Mesothelial cell of epicardium (in vitro differentiated cells): ENCODE data around the gene AUTS2. TPM values are rescaled to one million over a fixed set of nuclear protein-coding genes. Genes with fewer than 3 reads are reported as not detected.

Experiments used
- DNase-seq, 2 experiments: peaks; one replicate each; pipeline ENCODE4 v3.0.0; 2021; ENCODE audit warnings: low spot score in 2 of 2; ENCODE audit not compliant: unreplicated experiment in 2 of 2
- H3K27ac Mint-ChIP-seq: 2 replicates; pipeline ENCODE4 v1.8.0; 2021; ENCODE audit warnings: mixed read lengths
- H3K27me3 Mint-ChIP-seq: 2 replicates; pipeline ENCODE4 v1.8.0; 2021; ENCODE audit warnings: low read depth, mixed read lengths
- H3K36me3 Mint-ChIP-seq: 2 replicates; pipeline ENCODE4 v1.8.0; 2021; ENCODE audit warnings: mixed read lengths
- H3K4me1 Mint-ChIP-seq: 2 replicates; pipeline ENCODE4 v1.8.0; 2021; ENCODE audit warnings: mixed read lengths
- H3K4me3 Mint-ChIP-seq: 2 replicates; pipeline ENCODE4 v1.8.0; 2021; ENCODE audit warnings: mild to moderate bottlenecking, moderate library complexity, mixed read lengths
- H3K9me3 Mint-ChIP-seq: 2 replicates; pipeline ENCODE4 v1.8.0; 2021; ENCODE audit warnings: mixed read lengths
- CTCF ChIP-seq: fragments of 200-600 bp; sonication (generic); IDR thresholded peaks from one replicate; pipeline ENCODE4 v1.5.0; 2021; ENCODE audit warnings: antibody characterized with exemption; ENCODE audit not compliant: unreplicated experiment
- total RNA-seq: library from RNA; stranded (reverse); gene quantifications from 3 replicates; pipeline ENCODE4 v1.2.1, GENCODE V29; 2021

The AUTS2 gene
- total RNA-seq, 1 donor from 2014 or later = 135 TPM

- H3K27me3 Mint-ChIP-seq = no peaks in the 10 kb centered on the region
- peaks cover 36% of the 10 kb centered on the region for H3K4me1 Mint-ChIP-seq
- TF ChIP-seq CTCF = no peak
- H3K27ac Mint-ChIP-seq = no peak overlapping the region
- no peaks in the 10 kb centered on the region for H3K9me3 Mint-ChIP-seq
- no peak overlapping the region for H3K4me3 Mint-ChIP-seq
- DNase-seq = no peak
- H3K36me3 Mint-ChIP-seq = no peaks in the 10 kb centered on the region
Measured at GRCh38 chr7:69612981-69613380, 14.7 kb downstream of the AUTS2 start.

GRCh38 chr7:69613846-69614245 lies 15.6 kb downstream of the AUTS2 start:
- H3K9me3 Mint-ChIP-seq = no peaks in the 10 kb centered on the region
- H3K27ac Mint-ChIP-seq = no peak overlapping the region
- TF ChIP-seq CTCF = no peak
- H3K4me3 Mint-ChIP-seq = no peak overlapping the region
- no peak for DNase-seq
- H3K4me1 Mint-ChIP-seq = peaks cover 30% of the 10 kb centered on the region
- no peaks in the 10 kb centered on the region for H3K27me3 Mint-ChIP-seq
- no peaks in the 10 kb centered on the region for H3K36me3 Mint-ChIP-seq

- TF ChIP-seq CTCF = no peak
- DNase-seq = no peak
- Mint-ChIP-seq H3K4me1 (peaks cover 30% of the 10 kb centered on the region), H3K4me3 (no peak overlapping the region), H3K9me3 (no peaks in the 10 kb centered on the region), H3K27ac (no peak overlapping the region), H3K36me3 (no peaks in the 10 kb centered on the region), H3K27me3 (no peaks in the 10 kb centered on the region)
Measured at GRCh38 chr7:69615685-69616084, 17.4 kb downstream of the AUTS2 start.

GRCh38 chr7:69617364-69617763 lies 19.1 kb downstream of the AUTS2 start:
- Mint-ChIP-seq H3K36me3 (no peaks in the 10 kb centered on the region), H3K4me3 (no peak overlapping the region), H3K9me3 (no peaks in the 10 kb centered on the region), H3K27me3 (no peaks in the 10 kb centered on the region), H3K27ac (no peak overlapping the region), H3K4me1 (peaks cover 37% of the 10 kb centered on the region)
- TF ChIP-seq CTCF = no peak
- no peak for DNase-seq

- Mint-ChIP-seq H3K27me3 (no peaks in the 10 kb centered on the region), H3K36me3 (no peaks in the 10 kb centered on the region), H3K27ac (no peak overlapping the region), H3K4me3 (no peak overlapping the region), H3K9me3 (no peaks in the 10 kb centered on the region), H3K4me1 (peaks cover 33% of the 10 kb centered on the region)
- TF ChIP-seq CTCF = no peak
- DNase-seq = no peak
Measured at GRCh38 chr7:69619054-69619453, 20.8 kb downstream of the AUTS2 start.

- H3K4me1 Mint-ChIP-seq = peaks cover 35% of the 10 kb centered on the region
Measured at GRCh38 chr7:69619635-69620034, 21.4 kb downstream of the AUTS2 start.

More at GRCh38 chr7:69619635-69620034, 21.4 kb downstream of the AUTS2 start:
- Mint-ChIP-seq H3K4me3 (no peak overlapping the region), H3K9me3 (no peaks in the 10 kb centered on the region), H3K27ac (no peak overlapping the region), H3K36me3 (no peaks in the 10 kb centered on the region), H3K27me3 (no peaks in the 10 kb centered on the region)
- DNase-seq = no peak
- TF ChIP-seq CTCF = no peak
